HG03097 (cell line): ENCODE results near the gene PLVAP.

Experiments
- ATAC-seq: cut with Tn5 transposase; IDR thresholded peaks from one replicate; pipeline ENCODE4 v1.9.1; 2021; ENCODE audit not compliant: unreplicated experiment, low FRiP score

The PLVAP gene

DNA sequence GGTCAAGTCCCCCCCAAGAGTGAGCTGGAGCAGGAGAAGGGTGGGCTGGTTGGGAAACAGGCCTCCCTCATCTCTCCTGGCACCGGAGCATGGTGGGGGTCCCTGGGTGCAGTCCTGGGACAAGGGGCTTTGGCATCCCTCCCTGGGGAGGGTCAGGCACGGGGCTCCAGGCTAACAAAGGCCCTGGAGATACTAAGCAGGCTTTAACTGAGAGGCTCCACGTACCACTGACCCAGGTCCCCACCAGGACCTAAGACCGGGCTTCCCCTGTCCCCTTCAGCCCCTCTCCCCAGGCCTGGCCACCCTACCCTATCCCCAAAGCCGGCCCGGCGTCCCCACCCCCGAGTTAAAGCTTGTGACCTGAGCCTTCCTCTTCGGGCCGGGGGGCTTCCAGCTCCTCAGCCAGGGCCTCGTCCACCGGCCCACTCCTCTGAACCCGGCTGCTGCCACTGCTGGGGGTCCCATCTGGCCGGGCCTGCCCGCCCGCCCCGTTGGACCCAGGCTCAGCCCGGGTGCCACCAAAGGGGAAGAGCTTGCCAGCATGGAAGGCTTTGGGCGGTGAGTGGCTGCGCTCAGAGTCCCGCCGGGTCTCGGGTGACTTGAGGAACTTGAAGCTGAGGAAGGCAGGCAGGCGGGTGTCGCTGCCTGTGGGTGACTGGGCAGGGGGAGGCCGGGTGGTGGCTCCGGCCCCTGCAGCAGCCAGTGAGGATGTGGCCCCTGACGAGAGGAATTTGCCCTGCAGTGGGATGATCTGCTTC lies 52.6 kb downstream of the PLVAP start:
- ATAC-seq = no peak

DNA sequence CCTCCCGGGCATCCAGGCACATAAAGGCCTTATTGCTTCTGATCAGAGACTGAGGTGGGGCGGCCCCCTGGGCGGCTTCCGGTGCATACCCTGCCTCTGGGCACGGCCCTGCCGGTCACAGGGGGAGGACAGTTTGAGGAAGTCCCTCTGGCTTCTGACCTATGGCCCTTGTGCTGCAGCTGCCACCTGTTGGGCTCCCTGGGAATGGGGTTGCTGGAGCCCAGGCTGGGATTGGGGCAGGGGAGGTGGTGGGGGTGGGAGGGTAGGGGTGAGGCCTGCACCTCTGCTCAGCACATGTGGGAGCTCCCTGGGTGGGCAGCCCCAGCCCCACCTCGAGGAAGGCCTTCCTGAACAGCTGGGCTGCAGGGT lies 53.2 kb downstream of the PLVAP start:
- no peak for ATAC-seq

DNA sequence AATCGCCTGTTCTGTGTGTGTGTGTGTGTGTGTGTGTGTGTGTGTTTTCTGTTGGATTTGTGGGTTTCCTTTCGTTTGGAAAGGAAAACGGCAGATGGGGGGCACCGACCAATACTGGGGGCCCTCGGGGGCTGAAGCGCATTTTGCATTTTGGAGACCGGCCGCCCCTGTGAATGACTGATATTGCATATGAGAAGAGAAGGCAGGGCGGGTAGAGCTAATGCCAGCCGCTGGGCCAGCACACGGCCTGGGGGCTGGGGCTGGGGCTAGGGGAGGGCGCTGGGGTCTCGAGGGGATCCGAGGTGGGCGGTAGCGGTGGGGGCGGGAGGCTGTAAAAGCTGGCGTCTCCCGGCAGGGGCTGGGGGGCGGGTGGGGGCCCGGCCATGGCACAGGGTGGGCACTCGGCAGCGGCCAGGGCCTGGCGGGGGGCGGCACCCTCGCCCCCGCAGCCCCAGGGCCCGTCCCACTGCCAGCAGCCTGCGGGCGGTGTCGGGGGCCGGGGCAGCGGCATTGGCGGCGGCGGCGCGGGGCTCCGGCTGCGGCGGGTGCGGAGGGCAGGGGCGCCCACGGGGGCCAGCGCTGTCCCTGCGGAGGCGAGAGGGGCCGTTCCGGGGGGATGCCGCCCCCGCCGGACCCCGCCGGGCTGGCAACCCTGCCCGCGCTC lies 53.7 kb downstream of the PLVAP start:
- ATAC-seq = no peak

DNA sequence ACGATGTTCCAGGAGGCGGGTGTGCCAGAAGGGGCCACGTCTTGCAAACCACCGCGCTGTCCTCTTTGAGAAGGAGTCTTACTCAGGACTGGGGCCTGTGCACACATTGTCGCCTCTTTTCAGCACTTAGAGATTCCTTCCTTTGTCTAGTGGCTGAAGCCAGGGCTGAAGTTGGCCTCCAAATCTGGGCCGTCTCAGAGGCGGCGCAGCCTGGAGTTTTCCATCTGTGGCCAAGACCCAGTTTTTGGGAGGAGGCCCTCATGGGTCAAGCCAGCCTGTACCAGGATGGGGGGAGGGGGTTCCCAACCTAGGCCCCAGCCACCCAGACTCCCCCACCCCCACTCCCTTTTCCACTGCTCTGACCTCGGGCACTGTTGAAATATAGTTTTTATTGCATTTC lies 54.3 kb downstream of the PLVAP start:
- no peak for ATAC-seq

DNA sequence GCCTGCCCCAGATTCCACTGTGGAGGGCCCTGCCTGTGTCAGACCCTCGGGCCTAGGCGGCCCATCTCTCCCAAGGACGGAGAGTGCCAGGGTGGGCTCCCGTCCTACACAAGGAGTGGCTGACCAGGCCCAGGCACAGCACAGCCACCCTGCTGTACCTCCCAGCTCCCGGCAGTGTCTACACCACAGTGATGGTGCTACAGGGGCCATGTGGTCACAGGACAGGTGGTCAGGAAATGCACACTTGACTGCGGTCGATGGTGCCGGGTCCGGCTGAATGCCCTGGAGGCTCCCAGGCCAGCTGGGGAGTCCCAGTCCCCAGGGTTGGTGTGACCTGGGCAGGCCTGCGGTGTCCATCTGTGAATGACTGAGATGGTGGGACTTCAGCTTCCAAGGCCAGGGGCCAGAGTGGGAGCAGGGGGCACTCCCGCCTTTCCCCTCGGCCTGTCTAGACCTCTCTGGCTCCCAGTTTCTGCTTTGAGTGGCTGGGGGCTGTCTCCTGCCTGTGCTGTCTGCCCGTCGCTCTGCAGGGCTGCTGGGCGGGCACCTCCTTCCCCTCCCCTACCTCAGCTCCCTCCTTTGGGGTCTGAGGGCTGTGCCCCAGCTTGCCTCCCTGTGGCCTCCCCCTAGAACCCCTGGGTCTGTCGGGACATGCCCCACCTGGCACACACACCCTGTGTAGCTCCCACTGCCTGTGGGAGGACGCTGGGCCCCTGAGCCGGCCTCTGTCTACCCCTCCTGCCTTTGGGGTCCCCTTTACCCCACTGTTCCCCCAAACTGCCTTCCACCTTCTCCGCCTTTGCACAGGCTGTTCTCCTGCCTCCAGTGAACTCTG lies 55.3 kb downstream of the PLVAP start:
- ATAC-seq = no peak

DNA sequence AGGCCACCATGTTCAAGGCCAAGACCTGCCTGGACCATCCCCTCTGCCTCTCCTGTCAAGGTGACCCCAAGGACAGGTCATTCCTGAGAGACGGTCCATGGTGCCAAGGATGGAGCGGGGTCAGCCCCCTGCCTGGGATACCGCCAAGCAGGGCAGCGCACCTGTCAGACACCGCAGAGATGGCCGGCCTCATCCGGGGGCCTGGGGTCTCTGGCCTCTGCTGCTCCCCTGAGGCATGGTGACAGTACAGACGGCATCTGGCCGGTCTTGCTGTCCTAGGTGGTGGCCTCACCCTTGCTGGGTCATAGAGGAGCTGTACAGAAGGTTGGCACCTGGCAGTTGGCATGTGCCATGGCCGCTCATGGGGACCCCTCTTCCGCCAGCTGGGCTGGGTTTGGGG lies 56.7 kb downstream of the PLVAP start:
- no peak for ATAC-seq

DNA sequence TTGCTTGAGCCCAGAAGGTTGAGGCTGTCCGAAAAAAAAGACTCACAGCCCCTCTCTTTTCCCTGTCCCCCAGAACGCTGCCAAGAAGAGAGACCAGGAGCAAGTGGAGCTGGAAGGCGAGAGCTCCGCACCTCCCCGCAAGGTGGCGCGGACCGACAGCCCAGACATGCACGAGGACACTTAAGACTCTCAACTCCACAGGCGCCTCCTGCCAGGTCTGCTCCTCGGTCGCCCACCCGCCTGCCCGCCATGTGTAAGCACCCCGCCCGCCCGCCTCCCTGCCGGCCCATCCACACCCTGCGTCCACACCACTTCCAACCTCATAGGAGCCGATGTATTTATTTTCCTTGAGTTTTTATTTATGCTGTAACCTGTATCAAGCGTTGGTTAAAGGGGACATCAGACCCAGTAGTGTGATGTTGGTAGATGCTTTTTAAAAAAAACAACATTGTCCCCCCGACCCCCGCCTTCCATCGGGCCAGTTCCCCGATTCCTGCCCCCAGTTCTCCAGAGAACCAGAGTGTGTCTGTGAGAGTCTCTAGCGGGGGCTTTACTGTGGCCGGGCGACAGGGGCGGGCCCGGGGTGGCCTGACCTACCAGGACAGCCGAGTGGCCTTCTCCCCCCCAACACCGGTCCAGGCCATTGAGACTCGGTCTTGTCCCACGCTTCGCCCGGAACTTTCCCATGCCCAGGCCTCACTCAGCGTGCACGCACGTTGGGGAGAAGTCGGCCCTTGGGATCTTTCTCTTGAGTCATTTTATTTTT lies 57.5 kb downstream of the PLVAP start:
- ATAC-seq = no peak

DNA sequence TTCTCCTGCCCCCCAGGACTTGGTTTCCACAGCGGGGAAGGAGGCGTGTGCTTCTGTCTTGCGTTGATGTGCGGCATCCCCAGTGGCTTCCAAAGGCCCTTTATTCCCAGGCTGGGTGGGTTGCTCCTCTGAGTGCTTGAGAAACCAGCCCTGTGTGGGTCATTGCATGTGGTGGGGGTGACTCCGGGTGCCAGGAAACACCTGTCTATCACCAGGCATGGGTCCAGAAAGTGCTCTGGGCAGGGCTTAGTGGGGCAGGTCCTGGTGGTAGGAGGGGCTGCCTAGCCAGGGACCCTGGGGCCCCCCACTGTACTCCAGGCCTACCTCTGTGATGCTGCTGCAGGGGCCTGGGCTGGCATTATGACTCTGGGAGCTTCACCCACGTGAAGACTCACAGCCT lies 58.2 kb downstream of the PLVAP start:
- ATAC-seq = no peak

DNA sequence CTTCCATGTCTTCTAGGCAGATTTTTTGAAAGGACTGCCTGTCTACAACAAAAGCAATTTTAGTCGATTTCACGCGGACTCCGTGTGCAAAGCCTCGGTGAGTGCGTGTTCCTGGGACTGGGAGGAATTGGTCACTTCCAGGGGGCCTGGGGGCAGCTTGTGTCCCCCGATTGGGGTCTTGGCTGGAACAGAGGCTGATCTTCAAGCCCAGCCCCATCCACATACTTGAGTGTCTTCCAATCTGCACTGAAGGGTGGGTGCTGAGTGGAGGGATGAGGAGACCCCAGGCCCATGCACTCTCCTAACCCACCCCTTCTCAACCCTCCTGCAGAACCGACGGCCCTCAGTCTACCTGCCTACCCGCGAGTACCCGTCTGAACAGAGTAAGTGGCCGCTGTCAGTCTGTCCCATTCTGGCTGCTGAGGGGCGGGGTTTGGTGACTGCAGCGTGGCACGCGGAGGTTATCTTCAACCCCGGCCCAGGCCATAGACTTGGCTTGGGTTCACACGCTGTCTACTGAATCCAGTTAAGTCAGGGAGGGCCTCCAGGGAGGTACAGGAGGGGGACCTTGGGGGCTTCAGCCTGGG lies 63.0 kb downstream of the PLVAP start:
- no peak for ATAC-seq

DNA sequence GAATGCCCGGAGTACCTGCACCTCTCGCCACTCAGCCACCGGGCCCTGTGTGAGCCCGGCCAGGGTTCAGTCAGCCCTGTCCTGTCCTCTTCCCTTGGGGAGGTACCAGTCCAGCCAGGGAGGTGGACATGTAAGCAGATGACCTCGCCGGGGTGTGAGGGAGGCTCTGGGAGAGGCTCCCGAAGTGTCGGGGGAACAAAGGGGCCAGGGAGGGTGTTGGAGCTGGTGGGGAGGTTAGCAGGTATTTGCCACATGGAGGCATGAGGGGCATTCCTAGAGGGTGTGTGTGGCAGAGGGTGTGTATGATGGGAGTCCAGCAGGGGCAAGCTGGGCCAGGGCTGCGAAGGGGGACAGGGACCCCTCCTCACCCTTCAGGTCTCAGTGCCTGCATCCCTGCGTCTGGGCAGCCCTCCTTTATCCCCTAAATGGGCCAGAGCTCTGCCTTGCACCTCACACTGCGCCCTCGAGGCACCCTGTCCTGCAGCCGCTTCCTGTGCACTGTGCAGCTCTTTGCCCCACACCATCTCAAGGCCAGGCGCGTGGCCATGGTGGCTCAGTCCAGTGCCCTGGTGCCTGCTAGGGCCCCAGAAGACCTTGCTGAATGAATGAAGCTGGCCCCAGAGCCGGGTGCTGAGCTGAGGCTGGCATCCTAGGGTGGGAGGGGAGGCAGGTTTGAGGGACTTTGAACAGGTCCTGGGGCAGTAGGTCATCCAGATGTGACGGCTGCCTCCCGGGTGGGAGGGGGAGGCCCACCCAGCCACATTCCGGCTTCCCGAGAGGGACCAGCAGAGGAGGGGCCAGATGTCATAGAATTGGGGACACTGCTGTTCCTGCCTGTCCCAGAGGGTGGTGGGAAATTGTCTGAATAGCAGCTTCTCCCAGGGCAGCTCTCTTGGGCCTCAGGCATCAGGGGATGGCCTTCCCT lies 64.7 kb downstream of the PLVAP start:
- ATAC-seq = no peak

DNA sequence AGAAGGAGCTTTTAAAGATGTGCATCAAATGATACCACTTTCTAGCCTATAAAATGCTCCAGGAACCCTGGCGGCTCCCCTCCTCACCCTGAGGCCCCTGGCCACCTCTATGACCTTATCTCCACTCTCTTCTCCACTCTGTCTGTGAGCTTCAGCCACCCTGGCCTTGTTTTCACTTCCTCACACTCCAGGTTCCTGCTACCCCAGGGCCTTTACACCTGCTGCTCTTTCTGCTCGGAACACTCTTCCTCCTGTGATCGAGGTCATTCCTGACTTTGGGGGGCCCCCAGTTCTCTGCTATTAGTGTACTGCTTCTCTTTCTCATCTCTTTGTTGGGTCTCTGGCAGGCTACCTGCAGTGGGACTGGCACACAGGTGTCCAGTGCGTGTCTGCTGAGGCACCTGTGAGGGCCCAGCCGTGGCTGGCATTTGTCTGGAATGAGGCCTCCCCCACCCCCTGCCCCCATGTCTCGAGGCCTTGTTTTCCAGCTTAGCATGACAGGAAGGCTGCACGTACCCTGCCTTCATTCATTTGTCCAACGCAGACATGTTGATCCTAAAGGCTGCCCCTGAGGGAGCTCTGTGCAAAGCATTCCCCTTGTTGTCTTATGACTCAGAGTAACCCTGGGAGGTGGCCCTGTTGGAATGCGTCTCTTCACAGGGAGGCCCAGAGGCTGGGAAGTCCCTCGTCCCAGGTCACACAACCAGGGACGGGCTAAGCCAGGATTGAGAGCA lies 65.5 kb downstream of the PLVAP start:
- no peak for ATAC-seq

DNA sequence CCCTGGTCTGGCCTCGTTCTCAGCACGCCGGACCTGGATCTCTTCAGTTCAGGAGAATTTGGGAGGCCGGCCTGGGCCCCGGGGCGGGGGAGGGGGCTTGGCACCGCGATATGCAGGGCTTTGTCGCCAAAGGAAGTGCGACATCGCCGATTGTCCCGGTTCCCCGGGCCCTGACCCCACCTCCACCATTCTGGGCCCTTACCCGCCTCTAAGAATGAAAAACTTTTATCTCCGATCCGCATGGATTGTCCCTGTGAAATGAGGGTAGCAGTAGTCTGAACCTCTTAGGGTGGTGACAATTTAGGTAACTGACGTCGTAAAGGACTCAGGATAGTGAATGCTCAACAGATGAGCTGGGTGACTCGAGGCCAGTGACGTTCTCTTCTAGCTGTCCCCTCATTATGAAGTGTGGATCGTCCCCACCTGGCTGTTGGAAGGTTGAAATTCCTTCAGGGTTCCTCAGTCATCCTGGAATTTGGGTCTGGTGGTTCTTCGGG lies 67.1 kb downstream of the PLVAP start:
- no peak for ATAC-seq

DNA sequence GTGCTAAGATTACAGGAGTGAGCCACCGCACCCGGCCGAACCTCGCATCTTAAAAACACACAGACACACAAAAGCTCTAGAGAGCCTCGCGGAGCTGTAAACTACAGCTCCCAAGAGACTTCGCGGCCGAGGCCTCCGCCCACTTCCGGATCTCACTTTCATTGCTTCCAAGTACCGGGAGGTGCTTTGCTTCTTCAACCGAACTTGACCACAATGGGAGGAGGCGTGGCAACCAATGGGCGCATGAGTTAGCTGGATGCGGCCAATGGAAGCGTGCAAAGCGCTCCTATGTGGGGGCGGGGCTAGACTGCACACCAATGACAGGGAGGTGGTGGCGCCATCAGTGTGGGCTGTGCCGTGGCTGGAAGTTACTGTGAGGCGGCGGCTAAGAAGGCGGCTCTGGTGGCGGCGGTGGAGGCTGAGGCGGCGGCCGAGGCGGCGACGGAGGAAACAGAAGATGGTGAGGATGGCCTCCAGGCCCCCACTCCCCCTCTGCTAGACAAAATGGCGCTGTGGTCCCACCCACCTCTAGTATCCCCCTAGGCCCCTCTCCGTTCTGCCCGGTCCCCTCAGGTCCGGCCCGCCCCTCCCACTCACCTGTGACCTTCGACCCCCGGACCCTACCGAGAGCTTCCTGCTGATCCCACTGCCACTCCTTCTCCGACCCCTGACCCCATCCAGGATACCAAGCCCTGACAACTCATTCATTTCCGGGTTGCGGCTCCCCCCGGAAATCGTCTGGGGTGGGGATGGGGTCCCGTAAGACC lies 67.8 kb downstream of the PLVAP start, which contains the start of gene DDA1:
Gene DDA1 (plus strand): TSS at position 366 of the 767 bp plus-strand sequence. CDS start 92 bp downstream, at position 458.
- ATAC-seq = peak; percentile 40

DNA sequence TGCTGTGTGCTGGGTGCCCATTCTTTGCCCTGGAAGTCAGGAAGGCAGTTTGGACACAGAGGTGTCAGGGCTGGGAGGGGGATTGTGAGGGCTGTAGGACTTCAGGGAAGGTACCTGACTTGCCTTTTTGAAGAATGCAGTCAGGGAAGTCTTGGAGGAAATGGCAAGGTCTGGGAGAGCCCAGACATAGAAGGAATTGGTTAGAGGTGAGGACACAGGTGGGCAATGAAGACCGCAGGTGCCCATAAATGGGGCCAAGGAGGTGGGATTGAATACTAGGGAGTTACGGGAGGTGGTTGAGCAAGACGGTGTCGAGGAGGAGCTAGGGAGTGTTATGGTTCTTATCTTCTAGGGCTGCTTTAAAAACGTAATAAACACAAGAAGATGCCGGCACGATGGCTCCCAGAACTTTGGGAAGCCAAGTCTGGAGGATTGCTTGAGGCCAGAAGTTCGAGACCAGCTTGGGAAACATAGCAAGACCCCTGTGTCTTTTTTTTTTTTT lies 69.2 kb downstream of the PLVAP start:
- ATAC-seq = no peak

DNA sequence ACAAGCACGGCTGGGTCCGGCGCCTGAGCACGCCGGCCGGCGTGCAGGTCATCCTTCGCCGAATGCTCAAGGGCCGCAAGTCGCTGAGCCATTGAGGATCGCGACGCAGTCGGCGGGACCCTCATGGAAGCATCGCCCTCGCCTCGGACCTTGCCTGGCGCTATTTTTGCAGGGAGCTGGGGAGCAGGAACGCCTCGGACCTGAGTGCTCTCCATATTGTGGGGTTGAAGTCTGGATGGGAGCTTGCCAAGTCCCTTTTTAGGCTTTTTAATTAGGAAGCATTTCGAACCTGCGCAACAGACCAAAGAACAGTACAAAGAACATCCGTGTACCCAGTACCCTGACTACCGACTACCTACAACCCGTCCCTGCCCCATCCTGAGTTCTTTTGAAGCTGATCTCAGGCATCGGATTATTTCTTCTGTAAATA lies 70.8 kb downstream of the PLVAP start:
- no peak for ATAC-seq

DNA sequence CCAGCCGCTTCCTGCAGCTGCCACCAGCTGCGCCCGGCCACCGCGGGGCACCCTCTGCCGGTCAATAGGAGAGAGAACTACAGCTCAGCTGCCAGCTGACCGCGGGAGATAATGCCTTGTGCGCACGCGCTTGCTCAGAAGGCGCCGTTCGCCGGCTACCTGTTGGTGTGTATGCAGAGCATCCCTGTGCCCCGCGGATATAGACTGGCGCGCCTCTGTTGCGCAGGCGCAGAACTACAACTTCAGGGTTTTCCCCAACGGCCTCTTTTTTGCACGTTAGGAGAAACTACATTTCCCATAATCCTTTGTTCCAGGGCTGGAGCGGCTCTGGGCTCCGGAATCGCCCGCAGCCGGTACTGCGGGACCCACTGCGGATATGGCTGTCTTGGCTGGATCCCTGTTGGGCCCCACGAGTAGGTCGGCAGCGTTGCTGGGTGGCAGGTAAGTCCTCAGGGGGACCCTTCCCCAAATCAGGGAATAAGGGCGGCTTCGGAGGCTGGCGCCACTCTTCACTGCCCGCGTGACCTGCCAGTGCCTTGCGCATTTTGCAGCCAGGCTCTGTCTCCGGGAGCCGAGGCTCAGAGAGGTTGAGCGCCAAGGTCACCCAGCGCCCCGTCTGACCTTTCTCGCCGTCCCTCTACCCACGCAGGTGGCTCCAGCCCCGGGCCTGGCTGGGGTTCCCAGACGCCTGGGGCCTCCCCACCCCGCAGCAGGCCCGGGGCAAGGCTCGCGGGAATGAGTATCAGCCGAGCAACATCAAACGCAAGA lies 71.4 kb downstream of the PLVAP start, which contains the start of gene MRPL34:
Gene MRPL34 (plus strand): TSS at position 356 of the 768 bp plus-strand sequence. CDS start 21 bp downstream, at position 377.
- peak; percentile 79 for ATAC-seq

DNA sequence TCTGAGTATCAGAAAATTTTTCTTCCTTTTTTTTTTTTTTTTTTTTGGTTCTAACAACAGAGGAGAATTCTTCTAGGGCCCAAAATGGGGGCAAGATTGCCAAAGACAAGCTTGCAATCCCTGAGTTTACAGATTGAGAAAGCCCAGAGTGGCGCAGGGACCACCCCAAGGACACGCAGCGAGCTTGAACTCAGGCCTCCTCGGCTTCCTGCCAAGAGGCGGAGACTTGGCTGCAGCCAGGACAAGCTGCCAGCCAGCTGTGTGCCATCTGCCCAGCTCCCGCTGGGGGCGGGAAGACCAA lies 72.0 kb downstream of the PLVAP start:
- no peak for ATAC-seq
